HG03520 (cell line): Measurements from ENCODE around the gene VSIR.

ENCODE experiments used
- ATAC-seq: cut with Tn5 transposase; IDR thresholded peaks from one replicate; pipeline ENCODE4 v1.9.1; 2021; ENCODE audit warnings: mild to moderate bottlenecking, moderate library complexity; ENCODE audit not compliant: unreplicated experiment

VSIR gene

DNA sequence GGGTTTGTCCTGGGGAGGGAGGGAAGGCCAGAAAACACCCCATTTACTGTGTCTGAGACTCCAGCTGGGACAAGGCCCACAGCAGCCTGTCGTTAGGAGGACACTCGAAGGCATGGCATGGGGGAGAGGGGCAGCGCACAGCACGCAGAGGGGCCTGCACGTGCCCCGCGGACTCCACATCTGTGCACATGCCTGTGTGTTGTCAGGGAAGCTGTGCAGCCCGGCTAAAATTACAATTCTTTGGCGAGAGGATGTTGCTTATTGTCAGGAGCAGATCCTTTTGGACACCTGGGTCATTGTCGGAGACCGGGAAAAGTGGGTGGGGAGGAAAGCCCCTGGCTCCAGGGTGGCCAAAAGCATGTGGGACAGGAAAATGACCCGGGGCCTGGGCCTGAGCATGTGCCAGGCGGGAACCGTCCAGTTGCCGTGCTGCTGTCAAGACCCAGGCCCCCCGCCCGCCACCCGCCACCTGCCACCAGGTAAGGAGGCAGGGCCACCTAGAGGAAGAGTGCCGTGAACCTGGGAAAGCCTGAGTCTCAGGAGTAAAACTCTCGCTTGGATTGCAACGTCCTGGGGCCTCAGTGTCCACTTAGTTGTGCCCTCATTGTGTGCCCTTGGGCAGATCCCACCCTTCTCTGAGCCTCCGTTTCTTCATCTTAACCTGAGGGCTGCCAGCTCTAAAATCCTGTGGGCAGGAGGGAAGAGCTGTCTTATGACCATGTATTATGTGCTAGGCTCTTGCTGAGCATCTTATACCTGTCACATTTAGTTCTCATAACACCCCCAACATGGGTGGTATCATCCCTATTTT is 7.2 kb downstream of the VSIR start:
- no peak for ATAC-seq

DNA sequence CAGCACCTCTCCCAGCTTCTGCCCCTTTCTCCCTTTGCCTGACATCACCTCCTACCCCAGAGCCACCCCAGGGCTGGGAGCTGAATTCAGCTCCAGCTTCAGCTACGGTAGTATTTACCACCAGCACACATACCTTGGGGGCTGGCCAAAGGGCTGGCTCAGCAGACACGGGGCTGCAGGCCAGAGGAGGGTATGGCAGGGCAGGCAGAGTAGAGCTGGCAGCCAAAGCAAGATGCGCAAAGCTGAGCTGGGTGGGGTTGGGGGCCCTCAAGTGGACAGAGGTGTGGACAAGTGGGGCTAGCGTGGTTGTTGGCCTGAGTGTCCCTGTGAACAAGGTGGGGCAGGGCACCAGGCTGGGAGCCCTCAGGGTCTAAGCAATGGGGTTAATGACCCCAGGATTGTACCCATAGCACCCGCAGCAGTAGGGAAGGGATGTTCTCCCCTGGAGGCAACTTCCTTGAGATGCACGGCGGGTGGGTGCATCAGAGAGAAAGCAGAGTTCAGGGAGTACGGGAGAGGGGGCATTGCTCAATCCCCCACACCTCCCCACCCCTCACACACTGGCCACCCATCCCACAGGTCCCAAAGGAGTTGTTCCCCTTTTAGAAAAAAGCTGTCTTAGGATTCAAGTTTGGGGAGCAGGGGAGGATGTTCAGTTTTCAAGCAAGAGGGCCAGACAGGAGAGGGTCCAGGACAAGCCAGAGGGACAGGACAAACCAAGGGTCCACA is 8.0 kb downstream of the VSIR start:
- no peak for ATAC-seq

DNA sequence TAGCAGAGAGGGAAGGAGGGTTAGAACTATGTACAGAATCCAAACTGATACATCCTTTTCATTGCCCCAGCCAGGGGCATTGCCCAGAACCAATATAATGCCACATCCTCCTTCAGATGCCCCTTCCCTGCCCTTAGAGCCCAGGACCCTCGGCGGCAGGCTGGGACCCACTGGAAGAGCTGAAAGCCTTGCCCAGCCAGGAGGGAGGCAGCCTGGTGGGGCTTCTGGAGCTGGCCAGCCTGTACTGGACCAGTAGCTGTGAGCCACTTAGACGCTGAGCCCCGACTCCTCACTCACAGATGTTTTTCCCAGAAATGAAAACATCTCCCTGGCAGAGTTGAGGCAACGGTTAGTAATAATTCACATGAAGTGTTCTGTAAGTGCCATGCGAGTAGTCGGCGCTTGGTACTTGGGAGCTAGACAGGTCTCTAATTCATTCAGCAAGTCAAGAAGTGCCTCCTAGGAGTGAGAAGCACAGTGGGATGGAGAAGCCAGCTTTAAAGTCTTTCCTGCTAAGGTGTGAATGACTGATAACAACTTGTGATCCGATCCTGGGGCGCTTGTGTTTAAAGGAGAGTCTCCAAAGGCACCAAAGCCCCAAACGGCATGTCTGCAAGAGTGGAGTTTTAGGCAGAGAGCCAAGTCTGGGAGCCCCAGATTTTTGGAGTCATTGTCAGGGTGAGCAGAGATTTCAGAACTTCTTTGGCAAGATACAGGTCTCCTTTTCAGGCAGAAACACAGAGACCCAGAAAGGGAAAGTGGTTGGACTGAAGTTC is 9.8 kb downstream of the VSIR start:
- ATAC-seq = no peak

DNA sequence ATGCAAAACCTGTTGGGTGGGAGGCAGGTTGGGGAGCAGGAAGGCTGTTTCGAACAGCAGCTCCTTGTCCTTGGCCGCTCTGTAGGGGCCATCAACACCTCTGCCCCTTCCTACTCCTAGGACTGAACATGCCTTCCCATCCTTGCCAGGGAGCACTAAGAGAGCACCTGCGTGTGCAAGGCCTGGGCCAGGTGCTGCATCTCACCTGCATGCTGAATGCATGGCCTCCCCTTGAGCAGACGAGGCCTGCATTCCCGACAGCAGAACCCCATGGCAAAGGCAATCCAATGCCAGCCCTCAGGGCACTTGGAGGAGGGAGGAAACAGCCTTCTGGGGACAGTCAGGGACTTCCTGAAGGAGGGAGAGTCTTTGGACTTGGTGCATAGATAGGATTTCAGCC is 11.0 kb downstream of the VSIR start:
- ATAC-seq = no peak

DNA sequence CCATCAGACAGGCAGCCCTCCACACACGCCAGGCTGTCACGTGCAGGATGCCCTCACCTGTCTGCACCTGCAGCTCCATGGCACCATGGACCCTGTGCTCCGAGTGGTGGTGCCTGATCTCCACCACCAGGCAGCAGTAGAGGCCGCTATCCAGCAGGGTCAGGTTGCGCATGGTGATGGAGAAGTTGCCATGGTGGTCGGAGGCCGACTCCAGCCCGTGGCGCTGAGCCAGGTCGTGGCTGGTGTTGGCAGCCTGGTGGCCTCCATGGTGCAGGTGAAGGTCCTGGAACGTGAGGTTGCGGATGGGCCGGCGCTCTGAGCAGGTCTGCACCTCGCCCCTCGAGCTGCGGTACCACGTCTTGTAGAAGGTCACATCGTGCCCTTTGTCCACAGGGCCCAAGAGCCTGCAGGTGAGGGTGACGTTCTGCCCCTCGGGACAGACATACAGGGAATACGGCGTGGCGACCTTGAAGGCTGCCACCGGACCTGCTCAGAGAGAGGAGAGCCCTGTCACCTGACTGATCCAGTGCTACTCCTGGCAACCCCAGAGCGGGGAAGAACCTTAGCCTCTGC is 11.7 kb downstream of the VSIR start:
- ATAC-seq = no peak

DNA sequence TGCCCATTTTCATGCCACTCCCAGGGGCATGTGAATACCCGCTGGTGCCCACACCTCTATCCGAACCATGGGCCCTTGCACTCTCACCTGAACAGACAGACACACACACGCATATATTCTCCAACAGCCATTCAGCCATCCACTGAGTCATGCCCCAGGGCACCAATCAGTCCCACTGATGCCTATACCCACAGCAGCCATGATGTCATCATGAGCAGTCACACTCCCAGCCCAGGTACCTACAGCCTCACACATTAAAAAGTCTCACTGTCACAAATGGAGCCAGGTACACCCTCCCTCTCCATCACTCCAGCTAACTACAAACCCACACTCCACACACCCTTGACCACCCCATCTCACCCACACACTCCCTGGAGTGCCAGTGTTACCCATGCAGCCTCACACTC is 12.2 kb downstream of the VSIR start:
- ATAC-seq = no peak

DNA sequence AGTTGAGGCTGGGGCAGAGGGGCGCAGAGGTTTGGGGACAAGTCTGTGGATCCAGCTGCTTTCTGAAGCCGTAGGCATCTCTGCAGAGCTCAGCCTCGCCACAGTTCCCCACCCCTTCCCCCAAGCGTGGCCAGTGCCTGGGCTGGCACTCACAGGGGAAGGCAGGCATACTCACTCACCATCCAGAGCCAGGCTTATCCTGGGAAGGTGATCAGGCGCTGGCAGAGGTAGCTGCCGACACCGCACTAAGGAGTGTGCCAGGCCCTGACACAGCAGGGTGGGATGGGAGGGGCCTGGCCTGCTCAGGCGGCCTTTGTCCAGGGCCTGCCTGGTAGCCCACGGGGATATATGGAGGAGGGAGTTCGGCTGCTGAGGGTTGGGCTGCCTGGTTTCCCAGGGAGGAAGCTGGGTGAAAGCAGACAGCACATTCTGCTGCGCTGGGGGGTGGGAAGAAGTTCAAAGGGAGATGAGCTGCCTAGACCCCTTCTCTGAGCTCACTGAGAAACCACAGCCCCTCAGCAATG is 15.9 kb downstream of the VSIR start:
- no peak for ATAC-seq

DNA sequence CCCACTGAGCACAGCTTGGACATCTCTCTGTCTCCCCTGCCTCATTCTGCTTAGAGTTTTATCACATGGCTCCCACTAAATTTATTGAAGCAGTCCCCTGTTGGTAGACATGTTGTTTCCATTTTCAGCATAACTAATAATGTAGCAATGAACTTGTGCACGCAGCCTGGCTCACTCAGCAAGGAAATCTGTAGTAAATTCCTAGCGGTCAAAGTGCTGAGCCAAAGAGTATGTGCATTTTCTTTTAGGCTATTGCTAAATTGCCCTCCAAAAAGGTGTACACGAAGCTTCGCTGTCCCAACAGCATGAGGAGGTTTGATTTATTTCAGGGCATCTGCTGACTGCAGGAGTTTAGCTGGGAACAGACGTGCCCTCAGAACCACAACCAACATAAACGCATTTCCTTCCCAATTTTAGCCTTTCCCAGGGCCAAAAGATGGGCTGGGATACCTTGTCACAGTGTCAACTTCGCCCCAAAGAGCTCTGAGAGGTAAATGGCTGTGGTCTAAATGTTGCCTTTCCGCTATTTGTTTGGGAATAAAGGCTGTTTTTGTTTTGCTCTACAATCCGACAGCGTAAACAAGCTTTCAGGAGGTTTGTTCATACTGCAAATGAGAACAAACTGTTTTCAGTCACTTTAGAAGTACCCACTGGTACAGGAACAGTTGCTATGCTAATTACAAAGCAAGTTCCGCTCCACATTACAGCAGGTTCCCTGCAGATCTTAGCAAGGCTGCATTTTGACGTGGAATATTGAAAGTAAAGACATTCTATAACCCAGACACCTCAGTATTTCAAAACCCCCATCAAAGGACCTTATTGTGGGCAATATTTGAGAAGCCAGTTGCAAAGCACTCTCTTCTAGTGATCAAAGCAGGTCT is 16.8 kb downstream of the VSIR start:
- no peak for ATAC-seq

DNA sequence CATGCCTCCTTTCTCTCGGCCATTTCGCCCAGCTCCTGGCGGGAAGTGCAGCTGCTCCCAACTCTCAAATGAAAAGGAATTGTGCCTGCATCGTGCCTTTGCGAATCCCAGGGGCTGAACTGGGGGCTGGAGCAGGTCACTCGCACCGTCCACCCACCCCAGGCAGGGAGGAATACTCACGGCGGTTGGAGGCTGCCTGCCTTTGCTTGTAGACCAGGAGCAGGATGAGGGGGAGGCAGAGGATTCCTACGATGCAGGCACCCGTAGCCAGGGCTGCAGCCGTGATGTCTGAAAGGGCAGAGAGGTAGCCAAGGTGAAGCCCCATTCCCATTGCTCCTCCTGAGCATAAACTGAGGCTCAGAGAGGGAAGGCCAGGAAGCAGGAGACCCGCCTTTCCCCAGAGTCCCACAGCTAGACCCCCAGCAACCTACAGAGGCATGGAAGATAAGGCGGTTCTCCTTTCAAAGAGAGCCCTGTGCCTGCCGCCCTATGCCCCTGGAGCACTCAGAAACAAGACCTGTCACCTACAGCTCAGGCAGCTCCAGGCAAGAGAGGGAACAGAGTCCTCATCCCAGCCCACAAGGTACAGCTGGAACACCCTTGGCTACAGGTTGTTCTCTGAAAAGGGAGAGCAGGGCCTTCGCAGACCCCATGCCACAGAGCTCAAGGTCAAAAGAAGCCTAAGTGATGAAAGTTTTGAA is 18.0 kb downstream of the VSIR start:
- ATAC-seq = no peak

DNA sequence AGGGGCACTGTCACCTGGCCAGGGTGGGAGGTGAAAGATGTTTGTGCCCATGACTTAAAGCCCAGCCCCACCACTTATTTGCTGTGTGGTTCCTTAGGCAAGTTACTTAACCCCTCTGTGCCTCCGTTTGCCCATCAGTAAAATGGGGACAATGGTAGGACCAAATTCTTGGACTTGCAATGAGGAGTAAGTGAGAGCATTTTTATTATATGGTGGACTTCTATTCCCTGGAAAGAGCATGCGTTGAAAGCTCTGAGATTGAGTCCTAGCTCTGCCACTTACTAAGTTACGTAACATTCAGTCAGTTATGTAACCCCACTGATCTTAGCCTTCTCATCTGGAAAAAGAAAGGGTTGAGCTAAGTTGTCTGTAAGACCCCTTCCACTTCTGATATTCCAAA is 18.8 kb downstream of the VSIR start:
- no peak for ATAC-seq

DNA sequence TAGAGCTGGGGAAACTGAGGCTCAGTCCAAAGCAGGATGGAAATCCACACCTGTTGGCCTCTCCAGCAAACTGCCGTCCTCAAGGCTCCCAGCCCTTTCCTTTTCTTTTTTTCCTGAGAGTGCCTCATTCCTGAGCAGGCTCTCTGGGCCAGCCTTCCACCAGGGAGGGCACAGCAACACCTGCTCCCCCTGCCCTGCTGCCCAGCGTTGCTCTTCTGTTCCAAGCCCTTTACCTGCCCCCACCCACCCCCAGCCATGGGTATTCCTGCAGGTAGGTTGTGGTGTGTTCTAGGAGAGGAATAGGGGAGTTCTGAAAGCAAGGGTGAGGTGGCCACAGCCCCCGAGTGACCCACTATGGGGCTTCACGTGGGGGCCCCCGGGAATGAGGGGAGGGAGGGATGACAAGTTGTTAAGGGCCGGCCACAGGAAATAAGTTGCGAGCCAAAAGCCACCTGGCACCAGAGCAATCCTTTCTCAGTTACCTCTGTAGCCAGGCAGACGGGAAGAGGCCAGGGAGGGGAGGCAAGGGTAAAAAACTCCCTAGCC is 19.3 kb downstream of the VSIR start:
- no peak for ATAC-seq

DNA sequence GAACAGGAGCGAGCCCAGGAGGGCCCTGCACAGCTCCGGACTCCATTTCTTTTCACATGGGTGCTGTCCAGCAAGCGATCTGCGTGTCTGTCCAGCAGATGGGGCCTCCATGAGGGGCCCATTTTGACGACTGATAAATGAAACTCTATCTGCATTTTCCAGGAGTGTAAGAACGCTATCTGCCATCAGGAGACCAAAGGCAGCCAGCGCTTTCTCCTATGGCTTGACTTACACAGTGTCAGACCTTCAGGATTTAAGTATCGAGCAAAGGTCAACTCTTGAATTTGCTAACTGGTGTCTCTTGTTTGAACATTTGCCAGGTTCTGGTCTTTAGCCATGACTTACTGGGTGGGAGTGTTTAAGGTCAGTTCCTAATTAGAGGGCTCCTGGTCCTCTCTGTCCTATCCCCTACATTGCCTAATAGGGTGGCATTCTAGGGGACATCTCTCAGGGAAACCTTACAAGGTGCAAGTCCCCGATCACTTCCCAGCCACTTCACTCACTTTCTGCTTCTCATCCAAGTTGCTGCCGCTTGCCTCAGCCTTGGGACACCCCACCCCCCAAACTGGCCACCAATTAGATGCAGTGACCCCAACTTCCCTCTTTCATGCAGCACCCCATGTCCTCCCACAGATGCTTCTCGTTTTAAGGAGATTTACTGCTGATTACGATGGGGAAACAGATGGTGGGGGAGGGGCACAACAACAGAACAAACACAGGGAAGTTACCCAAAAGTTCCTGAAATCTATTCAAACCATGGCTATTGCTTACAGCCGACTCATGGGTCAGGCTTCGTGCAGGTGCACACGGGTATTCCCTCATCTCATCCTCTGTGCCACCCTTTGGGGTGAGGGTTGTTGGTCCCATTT is 20.0 kb downstream of the VSIR start:
- no peak for ATAC-seq

DNA sequence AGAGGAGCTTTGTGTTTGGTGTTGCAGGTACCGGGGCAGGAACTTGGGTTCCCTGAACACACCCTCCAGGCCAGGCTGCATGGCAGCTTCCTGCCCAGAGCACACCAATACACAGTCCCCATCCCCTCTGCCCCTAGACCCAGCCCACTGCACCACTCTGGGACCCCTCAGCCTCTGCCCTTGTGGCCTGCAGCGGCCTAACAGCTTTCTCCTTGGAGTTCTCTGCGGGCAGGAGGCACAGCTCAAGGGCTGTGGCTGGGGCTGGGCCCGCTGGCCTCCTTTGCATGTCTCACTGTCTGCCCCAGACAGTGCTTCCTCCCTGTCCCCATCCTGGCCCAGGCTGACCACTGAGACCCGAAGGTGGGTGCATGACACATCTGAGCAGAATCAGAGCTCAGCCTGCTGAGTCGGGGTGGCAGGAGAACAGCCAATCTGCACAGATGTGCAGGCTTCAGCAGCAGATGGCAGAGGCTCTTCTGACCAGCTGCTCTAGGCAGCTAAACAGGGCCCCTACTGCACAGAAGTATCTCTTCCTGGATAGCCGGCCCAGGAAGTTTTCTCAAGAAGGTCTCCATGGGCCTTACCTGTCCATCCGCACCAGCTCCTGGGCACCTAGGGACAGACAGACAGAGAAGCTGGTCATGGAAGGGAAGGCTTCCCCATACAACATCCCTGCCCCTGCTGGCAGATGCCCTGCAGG is 20.8 kb downstream of the VSIR start:
- no peak for ATAC-seq

DNA sequence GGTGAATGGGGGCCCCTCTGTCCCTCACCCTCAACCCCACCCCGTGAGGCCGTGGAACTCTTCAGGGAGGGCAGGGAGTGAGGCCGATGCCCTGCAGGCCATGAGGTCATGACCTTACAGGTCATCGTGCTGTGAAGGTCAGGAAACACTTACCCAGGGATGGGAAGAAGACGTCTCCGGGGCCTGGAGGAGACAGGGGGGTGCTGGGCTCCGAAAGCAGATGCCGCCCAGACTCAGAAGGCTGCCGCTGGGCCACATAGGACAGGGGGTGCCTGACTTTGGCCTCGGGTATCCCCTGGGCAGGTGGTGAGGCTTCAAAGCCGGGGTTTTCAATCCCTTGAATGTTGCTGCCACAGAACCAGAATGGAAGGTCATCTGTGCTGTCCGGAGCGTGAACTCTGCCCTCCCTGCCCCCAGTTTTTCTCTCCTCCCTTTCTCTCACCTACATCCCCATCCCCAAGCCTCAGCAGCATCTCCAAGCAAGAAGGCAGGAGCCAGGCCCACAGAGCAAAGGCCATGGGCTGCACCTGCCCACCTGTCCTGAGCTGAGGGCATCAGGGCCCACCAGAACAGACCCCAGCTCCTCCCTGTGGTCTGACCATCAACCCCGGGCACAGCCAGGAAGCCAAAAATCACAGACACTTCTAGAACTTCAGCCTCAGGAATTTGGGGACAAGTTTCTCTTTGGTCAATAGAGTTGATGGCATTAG is 21.6 kb downstream of the VSIR start:
- ATAC-seq = no peak

DNA sequence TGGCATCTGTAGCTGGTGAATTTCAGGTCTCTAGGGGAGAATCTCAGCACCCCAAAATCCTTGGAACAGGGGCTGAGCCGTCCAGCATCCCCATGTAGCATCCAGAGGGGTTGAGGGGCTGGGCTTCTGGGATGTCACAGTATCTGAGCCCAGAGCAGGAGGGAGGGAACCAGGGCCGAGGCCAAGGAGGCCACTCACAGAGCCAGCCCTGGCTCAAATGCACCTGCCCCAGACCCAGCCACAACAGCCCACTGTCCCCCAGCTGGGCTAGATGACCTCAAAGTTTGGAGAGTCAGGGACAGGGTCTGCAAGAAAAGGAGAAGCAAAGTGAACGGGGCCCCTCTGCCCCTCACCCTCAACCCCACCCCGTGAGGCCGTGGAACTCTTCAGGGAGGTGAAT is 22.3 kb downstream of the VSIR start:
- no peak for ATAC-seq

DNA sequence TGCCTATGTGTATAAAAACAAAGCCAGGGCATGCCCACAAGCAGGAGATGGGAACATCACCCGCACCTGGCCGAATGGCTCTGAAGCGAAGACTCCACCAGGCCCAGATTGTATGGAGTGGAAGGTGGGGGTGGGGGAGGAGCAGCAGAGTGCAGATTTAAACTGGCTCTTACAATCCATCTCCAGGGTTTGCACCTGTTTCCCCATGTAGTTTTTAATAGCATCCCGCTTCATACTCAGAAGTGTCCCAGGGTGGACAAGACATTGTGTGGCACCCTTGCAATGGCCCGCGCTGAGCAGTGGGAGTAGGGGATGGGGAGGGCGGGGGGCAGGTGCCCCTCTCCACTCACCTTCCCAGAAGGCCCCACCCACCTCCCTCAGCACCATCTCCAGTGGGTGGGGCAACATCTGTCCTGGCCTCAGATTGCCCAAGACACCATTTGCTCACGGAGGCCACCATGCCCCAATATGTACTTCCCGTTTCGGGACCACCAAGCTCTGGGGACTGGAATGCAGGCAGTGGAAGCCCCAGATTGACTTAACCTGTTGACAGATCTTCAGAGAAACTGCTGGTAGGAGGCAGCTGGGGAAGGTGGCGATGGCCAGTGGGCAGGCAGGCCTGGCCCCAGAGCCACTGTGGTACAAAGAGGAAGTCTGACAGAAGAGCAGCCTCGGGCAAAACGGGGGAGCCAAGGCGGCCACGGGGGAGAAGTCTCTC is 23.0 kb downstream of the VSIR start:
- ATAC-seq = no peak
